ENCODE data around the gene TMEM270. TPM values are rescaled to one million over a fixed set of nuclear protein-coding genes. Genes with fewer than 3 reads are reported as not detected.

TMEM270 gene
- total and polyA plus RNA-seq, 3 donors from 2014 or later, result 37.3 to 113 (median 70.1) TPM

DNA sequence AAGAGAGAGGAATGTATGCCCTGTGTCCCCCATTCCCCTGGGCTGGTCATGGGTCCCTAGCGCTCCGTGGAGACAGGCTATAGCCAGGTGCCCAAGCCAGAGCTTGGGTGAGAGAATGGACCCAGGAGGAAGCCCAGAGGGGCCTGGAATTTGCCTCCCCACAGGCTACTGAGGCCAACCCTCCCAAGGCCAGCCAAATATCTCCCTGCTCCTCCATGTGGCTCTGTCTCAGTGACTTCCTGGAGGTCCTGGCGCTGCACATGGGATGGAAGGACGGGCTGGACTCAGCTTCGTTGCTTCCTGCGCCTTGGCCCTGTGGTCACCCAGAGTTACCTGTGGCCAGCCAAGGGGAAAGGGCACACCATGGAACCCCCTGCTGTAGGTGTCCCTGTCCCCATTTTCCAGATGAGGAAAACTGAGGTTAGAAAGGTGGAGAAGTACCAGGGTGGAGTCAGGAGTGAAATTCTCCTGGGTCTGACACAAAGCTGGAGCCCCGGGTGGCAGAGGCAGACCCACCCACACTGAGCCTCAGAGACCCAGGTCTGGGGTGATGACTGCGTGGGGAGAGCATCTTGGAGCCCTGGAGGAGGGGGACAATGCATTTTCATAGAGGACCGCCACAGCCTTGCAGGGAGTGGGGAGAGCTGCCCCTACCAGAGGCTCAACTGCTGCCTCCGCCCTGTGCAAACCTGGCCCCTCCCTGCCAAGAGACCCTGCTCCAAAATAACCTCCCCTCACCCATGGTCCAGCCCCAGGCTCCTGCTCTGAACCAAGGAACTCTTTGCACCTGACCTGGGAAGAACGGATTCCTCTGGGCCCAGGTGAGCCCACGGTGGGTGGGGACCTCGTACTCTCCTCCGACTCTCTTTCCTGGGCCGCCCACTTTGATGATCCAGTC lies 42.6 kb downstream of the TMEM270 start:
- 84 to 85% methylated on average over 8 to 15 of the region's 15 CpGs for WGBS, 2 donors
- intact Hi-C loops (cut with DNase I; ENCODE audit: low total_unique reads), result no loop called here
- Histone ChIP-seq H3K36me3 (ENCODE audit: low read depth, missing control alignments) (no peaks in the 10 kb centered on the region), H3K4me3 (no peak overlapping the region), H3K9me3 (no peaks in the 10 kb centered on the region), H3K27ac (no peak overlapping the region), H3K4me1 (no peaks in the 10 kb centered on the region), H3K27me3 (no peaks in the 10 kb centered on the region)
- TF ChIP-seq, protein P1, sequence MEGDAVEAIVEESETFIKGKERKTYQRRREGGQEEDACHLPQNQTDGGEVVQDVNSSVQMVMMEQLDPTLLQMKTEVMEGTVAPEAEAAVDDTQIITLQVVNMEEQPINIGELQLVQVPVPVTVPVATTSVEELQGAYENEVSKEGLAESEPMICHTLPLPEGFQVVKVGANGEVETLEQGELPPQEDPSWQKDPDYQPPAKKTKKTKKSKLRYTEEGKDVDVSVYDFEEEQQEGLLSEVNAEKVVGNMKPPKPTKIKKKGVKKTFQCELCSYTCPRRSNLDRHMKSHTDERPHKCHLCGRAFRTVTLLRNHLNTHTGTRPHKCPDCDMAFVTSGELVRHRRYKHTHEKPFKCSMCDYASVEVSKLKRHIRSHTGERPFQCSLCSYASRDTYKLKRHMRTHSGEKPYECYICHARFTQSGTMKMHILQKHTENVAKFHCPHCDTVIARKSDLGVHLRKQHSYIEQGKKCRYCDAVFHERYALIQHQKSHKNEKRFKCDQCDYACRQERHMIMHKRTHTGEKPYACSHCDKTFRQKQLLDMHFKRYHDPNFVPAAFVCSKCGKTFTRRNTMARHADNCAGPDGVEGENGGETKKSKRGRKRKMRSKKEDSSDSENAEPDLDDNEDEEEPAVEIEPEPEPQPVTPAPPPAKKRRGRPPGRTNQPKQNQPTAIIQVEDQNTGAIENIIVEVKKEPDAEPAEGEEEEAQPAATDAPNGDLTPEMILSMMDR (IDR thresholded peaks at IDR 0.05), result no peak
- TF ChIP-seq POLR2A (IDR thresholded peaks at IDR 0.05), result no peak
- no peak for DNase-seq

DNA sequence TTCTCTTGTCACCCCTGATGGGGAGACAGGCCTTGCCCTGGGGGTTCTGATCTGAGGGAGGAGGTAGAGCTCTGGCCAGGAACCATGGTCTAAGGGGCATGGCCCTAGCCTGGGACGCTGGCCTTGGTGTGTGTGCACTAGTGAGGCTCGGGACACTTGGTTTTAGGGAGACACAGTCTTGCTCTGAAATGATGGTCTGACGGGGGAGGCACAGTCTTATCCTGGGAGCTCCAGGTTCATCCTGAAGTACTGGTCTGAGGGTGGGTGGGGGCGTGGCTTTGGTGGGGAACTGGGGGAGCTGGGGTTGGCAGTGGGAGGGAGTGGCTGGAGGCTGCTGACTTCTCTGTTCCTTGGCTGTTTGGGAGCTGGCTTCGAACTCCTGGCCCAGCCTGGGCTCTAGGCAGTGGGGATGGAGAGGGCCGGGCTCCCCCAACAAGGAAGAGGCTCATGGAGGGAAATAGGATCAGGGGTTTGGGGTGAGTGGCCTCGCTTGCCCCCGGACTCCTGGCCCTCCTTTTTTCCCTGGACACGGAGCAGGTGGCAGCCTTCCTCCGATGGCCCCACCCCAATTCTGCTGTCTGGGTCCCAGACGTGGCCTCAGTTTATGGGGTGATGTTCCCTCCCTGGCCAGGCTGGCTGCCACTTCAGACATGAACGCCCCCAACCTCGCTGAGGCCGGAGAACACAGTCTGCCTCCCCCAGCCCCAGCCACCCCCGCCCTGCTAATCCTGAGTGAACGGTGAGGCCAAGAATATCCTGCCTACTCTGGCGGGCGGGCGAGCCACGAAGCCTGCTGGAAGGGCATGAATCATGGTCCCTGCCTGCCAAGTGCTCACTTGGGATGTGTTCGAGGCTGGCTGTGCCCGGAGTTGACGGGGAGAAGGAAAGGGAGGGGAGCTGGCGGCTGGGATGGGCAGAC lies 43.5 kb downstream of the TMEM270 start:
- Histone ChIP-seq H3K36me3 (ENCODE audit: low read depth, missing control alignments) (no peaks in the 10 kb centered on the region), H3K27me3 (no peaks in the 10 kb centered on the region), H3K27ac (no peak overlapping the region), H3K4me1 (no peaks in the 10 kb centered on the region), H3K4me3 (no peak overlapping the region), H3K9me3 (no peaks in the 10 kb centered on the region)
- TF ChIP-seq, protein P1 (IDR thresholded peaks at IDR 0.05), result no peak
- no peak for TF ChIP-seq POLR2A (IDR thresholded peaks at IDR 0.05)
- intact Hi-C loops (cut with DNase I; ENCODE audit: low total_unique reads), result no loop called here
- 84 to 86% methylated on average over 23 of the region's 24 CpGs for WGBS, 2 donors
- DNase-seq, result no peak

DNA sequence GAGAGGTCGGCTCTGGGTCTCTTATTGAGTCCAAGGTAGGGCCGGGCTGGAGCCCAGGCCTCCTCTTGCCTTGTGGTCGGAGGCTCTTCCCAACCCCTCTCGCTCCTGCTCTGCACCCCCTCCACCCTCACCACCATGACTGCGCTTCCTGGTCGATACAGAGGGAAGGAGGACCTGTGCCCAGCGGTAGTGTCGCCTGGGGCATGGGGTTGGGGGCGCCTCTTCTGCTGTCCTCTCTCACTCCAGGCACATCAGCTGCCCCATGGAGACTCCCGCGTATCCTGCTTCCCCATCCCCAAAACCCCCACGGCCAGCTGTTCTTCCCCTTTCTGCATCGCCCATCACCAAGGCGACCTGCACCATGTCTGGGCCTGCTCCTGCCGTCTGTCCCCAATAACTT lies 44.4 kb downstream of the TMEM270 start:
- DNase-seq, result no peak
- Histone ChIP-seq H3K9me3 (no peaks in the 10 kb centered on the region), H3K36me3 (ENCODE audit: low read depth, missing control alignments) (no peaks in the 10 kb centered on the region), H3K4me3 (no peak overlapping the region), H3K27ac (no peak overlapping the region), H3K4me1 (no peaks in the 10 kb centered on the region), H3K27me3 (no peaks in the 10 kb centered on the region)
- 88 to 91% methylated on average over 14 to 15 of the region's 15 CpGs for WGBS, 2 donors
- intact Hi-C loops (cut with DNase I; ENCODE audit: low total_unique reads), result no loop called here
- no peak for TF ChIP-seq POLR2A (IDR thresholded peaks at IDR 0.05)
- TF ChIP-seq, protein P1 (IDR thresholded peaks at IDR 0.05), result no peak

DNA sequence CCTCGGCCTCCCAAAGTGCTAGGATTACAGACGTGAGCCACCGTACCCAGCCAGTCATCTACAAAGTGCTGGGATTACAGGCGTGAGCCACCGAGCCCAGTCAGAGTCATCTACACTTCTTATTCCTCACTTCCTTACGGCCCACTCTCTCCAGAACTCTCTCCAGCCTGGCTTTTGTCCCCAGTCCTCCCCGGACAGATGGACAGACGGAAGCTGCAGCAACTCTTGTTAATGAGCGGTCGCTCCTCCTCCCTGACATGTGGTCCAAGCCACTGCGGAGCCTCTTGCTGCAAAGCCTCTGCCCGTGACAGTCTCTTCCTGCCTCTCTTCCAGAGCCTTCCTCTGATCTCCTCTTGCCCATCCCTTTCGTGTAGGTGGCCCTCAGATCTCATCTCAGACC lies 45.9 kb downstream of the TMEM270 start:
- H3K4me1 ChIP-seq, result no peaks in the 10 kb centered on the region
- WGBS, 2 donors, result 88 to 92% methylated on average over 13 of the region's 13 CpGs
- H3K27me3 ChIP-seq, result no peaks in the 10 kb centered on the region
- no peaks in the 10 kb centered on the region for H3K9me3 ChIP-seq
- no peak overlapping the region for H3K4me3 ChIP-seq
- no peak overlapping the region for H3K27ac ChIP-seq
- H3K36me3 ChIP-seq (ENCODE audit: low read depth, missing control alignments), result no peaks in the 10 kb centered on the region
- no peak for DNase-seq
- intact Hi-C loops (cut with DNase I; ENCODE audit: low total_unique reads), result no loop called here
- no peak for TF ChIP-seq POLR2A (IDR thresholded peaks at IDR 0.05)
- TF ChIP-seq, protein P1 (IDR thresholded peaks at IDR 0.05), result no peak
